K562 (cell line): Measurements from ENCODE around the gene PTK7. TPM values are rescaled to one million over a fixed set of nuclear protein-coding genes. Genes with fewer than 3 reads are reported as not detected.
A peak's percentile ranks its signal among the peaks of the same experiment; 100 is the strongest.

ENCODE experiments used
- CBFB ChIP-seq: sonication (generic); formaldehyde crosslinking; IDR thresholded peaks from 2 replicates; pipeline ENCODE4 v1.4.0; 2020; ENCODE audit warnings: mild to moderate bottlenecking, missing genetic modification reagents
- CCAR2 ChIP-seq: fragments of 200-400 bp; formaldehyde crosslinking; IDR thresholded peaks from 2 replicates; pipeline ENCODE4 v1.6.1; 2017; ENCODE audit warnings: mild to moderate bottlenecking, low read depth, low read length
- CHCHD3 ChIP-seq: fragments of 250-450 bp; sonication (Bioruptor Pico); IDR thresholded peaks from 2 replicates; pipeline ENCODE4 v2.1.2; 2022; ENCODE audit warnings: mild to moderate bottlenecking
- CUX1 ChIP-seq: fragments of 200-800 bp; sonication (Bioruptor generic); IDR thresholded peaks from 2 replicates; pipeline ENCODE4 v1.6.1; 2016; ENCODE audit warnings: missing genetic modification characterization, missing compliant biosample characterization
- ELF2 ChIP-seq: fragments of 250-450 bp; sonication (Bioruptor Pico); IDR thresholded peaks from 2 replicates; pipeline ENCODE4 v1.5.0; 2021; ENCODE audit warnings: mild to moderate bottlenecking
- ETS1 ChIP-seq: conservative IDR thresholded peaks from 2 replicates; pipeline ENCODE4 v1.6.1; 2011; ENCODE audit warnings: low read depth, mild to moderate bottlenecking, low read length; ENCODE audit not compliant: control insufficient read depth
- HDAC3 ChIP-seq: fragments of 450-650 bp; IDR thresholded peaks from 2 replicates; pipeline ENCODE4 v1.6.1; 2018; ENCODE audit warnings: borderline replicate concordance, mild to moderate bottlenecking, moderate library complexity; ENCODE audit not compliant: partially characterized antibody
- HNRNPK ChIP-seq: fragments of 200-400 bp; formaldehyde crosslinking; IDR thresholded peaks from one replicate; pipeline ENCODE4 v1.6.1; 2018; ENCODE audit warnings: mild to moderate bottlenecking, low read depth, low read length; ENCODE audit not compliant: poor library complexity, severe bottlenecking
- HSF4 ChIP-seq: fragments of 250-450 bp; sonication (Bioruptor Pico); IDR thresholded peaks from 2 replicates; pipeline ENCODE4 v2.1.2; 2022; ENCODE audit warnings: mild to moderate bottlenecking, moderate library complexity, borderline replicate concordance
- IFI16 ChIP-seq: fragments of 250-450 bp; sonication (Bioruptor Pico); IDR thresholded peaks from 2 replicates; pipeline ENCODE4 v2.1.2; 2022; ENCODE audit warnings: mild to moderate bottlenecking, inconsistent platforms
- KAT8 ChIP-seq: fragments of 450-650 bp; IDR thresholded peaks from 2 replicates; pipeline ENCODE4 v1.6.1; 2016; ENCODE audit warnings: low read depth, mild to moderate bottlenecking
- LEF1 ChIP-seq: fragments of 450-650 bp; IDR thresholded peaks from 2 replicates; pipeline ENCODE4 v1.6.1; 2016; ENCODE audit warnings: mild to moderate bottlenecking
- MCM2 ChIP-seq: fragments of 450-650 bp; IDR thresholded peaks from 2 replicates; pipeline ENCODE4 v1.6.1; 2017; ENCODE audit warnings: low read depth, mild to moderate bottlenecking
- MED1 ChIP-seq: sonication (generic); formaldehyde crosslinking; IDR thresholded peaks from 2 replicates; pipeline ENCODE4 v1.8.1; 2023; ENCODE audit warnings: missing genetic modification reagents, borderline replicate concordance
- MEIS2 ChIP-seq: fragments of 450-650 bp; IDR thresholded peaks from 2 replicates; pipeline ENCODE4 v1.6.1; 2014; ENCODE audit warnings: mild to moderate bottlenecking; ENCODE audit not compliant: partially characterized antibody
- MLLT1 ChIP-seq, 2 experiments: fragments of 450-650 bp; IDR thresholded peaks; 2 replicates each; pipeline ENCODE4 v1.6.1; 2016
- PRPF4 ChIP-seq: fragments of 200-400 bp; formaldehyde crosslinking; IDR thresholded peaks from one replicate; pipeline ENCODE4 v1.6.1; 2017; ENCODE audit warnings: low read length, low read depth, mild to moderate bottlenecking; ENCODE audit not compliant: insufficient read depth, poor library complexity, severe bottlenecking
- PURB ChIP-seq: sonication (generic); formaldehyde crosslinking; IDR thresholded peaks from 2 replicates; pipeline ENCODE4 v1.9.0; 2021; ENCODE audit warnings: low read depth, mild to moderate bottlenecking, missing genetic modification reagents
- SMAD4 ChIP-seq: fragments of 250-450 bp; sonication (Bioruptor Pico); conservative IDR thresholded peaks from 2 replicates; pipeline ENCODE4 v1.8.0; 2021; ENCODE audit warnings: inconsistent platforms, mild to moderate bottlenecking, moderate library complexity
- ZFP36 ChIP-seq: fragments of 150-350 bp; IDR thresholded peaks from 2 replicates; pipeline ENCODE4 v1.6.1; 2018; ENCODE audit warnings: low read length, low read depth; ENCODE audit not compliant: partially characterized antibody
- ZNF165 ChIP-seq: fragments of 250-450 bp; sonication (Bioruptor Pico); IDR thresholded peaks from 2 replicates; pipeline ENCODE4 v1.4.0; 2020; ENCODE audit warnings: borderline replicate concordance
- polyA plus RNA-seq, 8 experiments: library from polyadenylated mRNA; depleted of rRNA in 4 of 8; stranded (reverse) in 5 of 8; unstranded in 3 of 8; fragments of >200 nt; fragmentation: Nextera tagmentation in 2 of 8; fragmentation: Illumina TruSeq in 1 of 8; extraction: Ambion mirVana in 2 of 8; extraction: Trizol in 1 of 8; gene quantifications; 2 replicates each; pipeline versions ENCODE4 v1.2.1 to v1.2.3, GENCODE V29; 2011 to 2014; ENCODE audit warnings: inconsistent platforms in 1 of 8, missing spikeins in 1 of 8
- total RNA-seq, 7 experiments: library from RNA; depleted of rRNA in 6 of 7; stranded (reverse); fragments of >200 nt in 6 of 7; fragmentation: Illumina TruSeq in 2 of 7; extraction: Trizol in 2 of 7; gene quantifications; 2 replicates each; pipeline versions ENCODE4 v1.2.1 to v1.2.3, GENCODE V29; 2011 to 2021; ENCODE audit warnings: low replicate concordance in 1 of 7

PTK7 gene
- total and polyA plus RNA-seq, 9 of the 15 experiments (the other 6 are each of a cell fraction or from before 2014, with no cell fraction given), result 0.20 to 6.8 (median 4.2) TPM

- TF ChIP-seq ETS1 (no peak), CHCHD3 (CRISPR knock-in tag) (no peak), KAT8 (no peak), HSF4 (no peak), ZNF165 (CRISPR knock-in tag) (no peak), ELF2 (CRISPR knock-in tag) (no peak), CBFB (no peak), SMAD4 (CRISPR knock-in tag) (0 out of 2 replicates have a peak, but pooled peaks have one; percentile 30), IFI16 (CRISPR knock-in tag) (no peak), PURB (CRISPR knock-in tag) (no peak), PRPF4 (no peak), LEF1 (peak; percentile 18; the same call in 1 of the 2 replicates), MEIS2 (peak; percentile 60), CCAR2 (no peak), MLLT1 (IDR thresholded peaks at IDR 0.05) (no peak), MED1 (no peak), ZFP36 (no peak), CUX1 (CRISPR knock-in tag) (no peak), HDAC3 (no peak), MCM2 (no peak), HNRNPK (no peak)
Observed at GRCh38 chr6:43093436-43094289, 17.5 kb downstream of the PTK7 start (continued).
